Panc1 (cell line): Measurements from ENCODE around the gene TTC9C.

Experiments used
- CTCF ChIP-seq: fragments of 450-650 bp; IDR thresholded peaks from 2 replicates; pipeline ENCODE4 v1.5.1; 2017; ENCODE audit warnings: mild to moderate bottlenecking
- REST ChIP-seq, 2 experiments: IDR thresholded peaks; 2 replicates each; pipeline ENCODE4 v1.6.1; 2011 to 2012; ENCODE audit warnings: low read depth in 2 of 2, control low read depth in 1 of 2, low read length in 1 of 2, mild to moderate bottlenecking in 1 of 2, moderate library complexity in 1 of 2; ENCODE audit not compliant: insufficient read depth in 1 of 2

GRCh38 chr11:62725646-62726045, 2.6 kb upstream of the TTC9C start:
- TF ChIP-seq CTCF (no peak), REST (IDR thresholded peaks at IDR 0.05; ENCODE audit: insufficient read depth in 1 of 2, low read depth in 2 of 2, low read length in 1 of 2) (no peak)
